ENCODE data around the gene PLCB3. TPM values are rescaled to one million over a fixed set of nuclear protein-coding genes. Genes with fewer than 3 reads are reported as not detected.

The PLCB3 gene
- total and polyA plus RNA-seq, 10 of the 15 experiments (the other 5 are each of a cell fraction or from before 2014, with no cell fraction given): 0.03 to 10.3 (median 3.3) TPM

DNA sequence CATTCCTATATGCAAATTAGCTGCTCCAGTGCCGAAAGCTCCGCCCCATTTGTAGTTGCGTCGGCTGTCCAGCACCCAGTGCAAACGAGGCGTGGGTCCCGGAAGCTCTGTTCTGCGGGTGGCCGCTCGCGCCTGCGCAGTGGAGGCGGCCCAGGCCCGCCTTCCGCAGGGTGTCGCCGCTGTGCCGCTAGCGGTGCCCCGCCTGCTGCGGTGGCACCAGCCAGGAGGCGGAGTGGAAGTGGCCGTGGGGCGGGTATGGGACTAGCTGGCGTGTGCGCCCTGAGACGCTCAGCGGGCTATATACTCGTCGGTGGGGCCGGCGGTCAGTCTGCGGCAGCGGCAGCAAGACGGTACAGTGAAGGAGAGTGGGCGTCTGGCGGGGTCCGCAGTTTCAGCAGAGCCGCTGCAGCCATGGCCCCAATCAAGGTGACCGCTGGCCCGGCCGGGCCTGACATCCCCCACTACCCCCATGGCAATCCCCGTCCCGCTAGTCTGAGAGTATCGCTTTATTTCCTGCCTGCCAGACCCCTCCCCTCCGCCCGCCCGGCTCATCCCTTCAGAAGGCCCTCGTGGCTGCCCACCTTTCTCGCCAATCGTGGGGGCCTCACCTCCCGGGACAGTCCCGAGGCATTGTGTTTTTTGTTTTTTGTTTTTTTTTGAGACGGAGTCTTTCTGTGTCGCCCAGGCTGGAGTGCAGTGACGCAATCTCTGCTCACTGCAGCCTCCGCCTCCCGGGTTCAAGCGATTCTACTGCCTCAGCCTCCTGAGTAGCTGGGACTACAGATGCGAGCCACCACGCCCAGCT, 66.8 kb downstream of the PLCB3 start, which contains the start of gene PRDX5 (continued):
- TF ChIP-seq SP1 (IDR thresholded peaks at IDR 0.05; ENCODE audit: low read depth, low read length): peak; percentile 43
- TF ChIP-seq SMAD5 (IDR thresholded peaks at IDR 0.05; ENCODE audit: low read depth): peak; percentile 48; the same call in 1 of the 2 replicates
- no peak for TF ChIP-seq PML (IDR thresholded peaks at IDR 0.05; ENCODE audit: low read length)
- TF ChIP-seq TARDBP (IDR thresholded peaks at IDR 0.05; ENCODE audit: borderline replicate concordance): no peak
- TF ChIP-seq HDAC6 (IDR thresholded peaks at IDR 0.05; ENCODE audit: unreplicated experiment): no peak
- peak; percentile 32 for TF ChIP-seq SMAD1 (IDR thresholded peaks at IDR 0.05; ENCODE audit: low read depth, partially characterized antibody)
- TF ChIP-seq RCOR1 (conservative IDR thresholded peaks at IDR 0.05; ENCODE audit: low read depth, low read length): no peak
- TF ChIP-seq, protein P1, sequence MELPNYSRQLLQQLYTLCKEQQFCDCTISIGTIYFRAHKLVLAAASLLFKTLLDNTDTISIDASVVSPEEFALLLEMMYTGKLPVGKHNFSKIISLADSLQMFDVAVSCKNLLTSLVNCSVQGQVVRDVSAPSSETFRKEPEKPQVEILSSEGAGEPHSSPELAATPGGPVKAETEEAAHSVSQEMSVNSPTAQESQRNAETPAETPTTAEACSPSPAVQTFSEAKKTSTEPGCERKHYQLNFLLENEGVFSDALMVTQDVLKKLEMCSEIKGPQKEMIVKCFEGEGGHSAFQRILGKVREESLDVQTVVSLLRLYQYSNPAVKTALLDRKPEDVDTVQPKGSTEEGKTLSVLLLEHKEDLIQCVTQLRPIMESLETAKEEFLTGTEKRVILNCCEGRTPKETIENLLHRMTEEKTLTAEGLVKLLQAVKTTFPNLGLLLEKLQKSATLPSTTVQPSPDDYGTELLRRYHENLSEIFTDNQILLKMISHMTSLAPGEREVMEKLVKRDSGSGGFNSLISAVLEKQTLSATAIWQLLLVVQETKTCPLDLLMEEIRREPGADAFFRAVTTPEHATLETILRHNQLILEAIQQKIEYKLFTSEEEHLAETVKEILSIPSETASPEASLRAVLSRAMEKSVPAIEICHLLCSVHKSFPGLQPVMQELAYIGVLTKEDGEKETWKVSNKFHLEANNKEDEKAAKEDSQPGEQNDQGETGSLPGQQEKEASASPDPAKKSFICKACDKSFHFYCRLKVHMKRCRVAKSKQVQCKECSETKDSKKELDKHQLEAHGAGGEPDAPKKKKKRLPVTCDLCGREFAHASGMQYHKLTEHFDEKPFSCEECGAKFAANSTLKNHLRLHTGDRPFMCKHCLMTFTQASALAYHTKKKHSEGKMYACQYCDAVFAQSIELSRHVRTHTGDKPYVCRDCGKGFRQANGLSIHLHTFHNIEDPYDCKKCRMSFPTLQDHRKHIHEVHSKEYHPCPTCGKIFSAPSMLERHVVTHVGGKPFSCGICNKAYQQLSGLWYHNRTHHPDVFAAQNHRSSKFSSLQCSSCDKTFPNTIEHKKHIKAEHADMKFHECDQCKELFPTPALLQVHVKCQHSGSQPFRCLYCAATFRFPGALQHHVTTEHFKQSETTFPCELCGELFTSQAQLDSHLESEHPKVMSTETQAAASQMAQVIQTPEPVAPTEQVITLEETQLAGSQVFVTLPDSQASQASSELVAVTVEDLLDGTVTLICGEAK (IDR thresholded peaks at IDR 0.05; ENCODE audit: borderline replicate concordance): no peak
- TF ChIP-seq JUNB (IDR thresholded peaks at IDR 0.05): no peak
- TF ChIP-seq ETV6 (conservative IDR thresholded peaks at IDR 0.05 in 1 of 2, IDR thresholded peaks at IDR 0.05 in 1 of 2; ENCODE audit: borderline replicate concordance in 1 of 2, low read depth in 1 of 2): no peak
- TF ChIP-seq SIX5 (IDR thresholded peaks at IDR 0.05; ENCODE audit: low read depth, low read length, severe bottlenecking): no peak
- TF ChIP-seq, protein P2, sequence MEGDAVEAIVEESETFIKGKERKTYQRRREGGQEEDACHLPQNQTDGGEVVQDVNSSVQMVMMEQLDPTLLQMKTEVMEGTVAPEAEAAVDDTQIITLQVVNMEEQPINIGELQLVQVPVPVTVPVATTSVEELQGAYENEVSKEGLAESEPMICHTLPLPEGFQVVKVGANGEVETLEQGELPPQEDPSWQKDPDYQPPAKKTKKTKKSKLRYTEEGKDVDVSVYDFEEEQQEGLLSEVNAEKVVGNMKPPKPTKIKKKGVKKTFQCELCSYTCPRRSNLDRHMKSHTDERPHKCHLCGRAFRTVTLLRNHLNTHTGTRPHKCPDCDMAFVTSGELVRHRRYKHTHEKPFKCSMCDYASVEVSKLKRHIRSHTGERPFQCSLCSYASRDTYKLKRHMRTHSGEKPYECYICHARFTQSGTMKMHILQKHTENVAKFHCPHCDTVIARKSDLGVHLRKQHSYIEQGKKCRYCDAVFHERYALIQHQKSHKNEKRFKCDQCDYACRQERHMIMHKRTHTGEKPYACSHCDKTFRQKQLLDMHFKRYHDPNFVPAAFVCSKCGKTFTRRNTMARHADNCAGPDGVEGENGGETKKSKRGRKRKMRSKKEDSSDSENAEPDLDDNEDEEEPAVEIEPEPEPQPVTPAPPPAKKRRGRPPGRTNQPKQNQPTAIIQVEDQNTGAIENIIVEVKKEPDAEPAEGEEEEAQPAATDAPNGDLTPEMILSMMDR (IDR thresholded peaks at IDR 0.05 in 2 of 3, conservative IDR thresholded peaks at IDR 0.05 in 1 of 3; ENCODE audit: control insufficient read depth in 2 of 3, extremely low read depth in 1 of 3, insufficient read depth in 1 of 3, low read depth in 3 of 3, low read length in 3 of 3): peak; percentile 41 to 91 (median 41); a peak in 5 of 6 replicates
- peak; percentile 47 for TF ChIP-seq SMC3 (IDR thresholded peaks at IDR 0.05; ENCODE audit: borderline replicate concordance, low read length)
- no peak for TF ChIP-seq CHD4 (IDR thresholded peaks at IDR 0.05)
- TF ChIP-seq RAD21 (IDR thresholded peaks at IDR 0.05; ENCODE audit: insufficient read depth, low read depth, low read length): peak; percentile 56; the same call in 1 of the 2 replicates
- no peak for TF ChIP-seq BRCA1 (IDR thresholded peaks at IDR 0.05; ENCODE audit: low read depth, low read length)
- TF ChIP-seq, protein P3, sequence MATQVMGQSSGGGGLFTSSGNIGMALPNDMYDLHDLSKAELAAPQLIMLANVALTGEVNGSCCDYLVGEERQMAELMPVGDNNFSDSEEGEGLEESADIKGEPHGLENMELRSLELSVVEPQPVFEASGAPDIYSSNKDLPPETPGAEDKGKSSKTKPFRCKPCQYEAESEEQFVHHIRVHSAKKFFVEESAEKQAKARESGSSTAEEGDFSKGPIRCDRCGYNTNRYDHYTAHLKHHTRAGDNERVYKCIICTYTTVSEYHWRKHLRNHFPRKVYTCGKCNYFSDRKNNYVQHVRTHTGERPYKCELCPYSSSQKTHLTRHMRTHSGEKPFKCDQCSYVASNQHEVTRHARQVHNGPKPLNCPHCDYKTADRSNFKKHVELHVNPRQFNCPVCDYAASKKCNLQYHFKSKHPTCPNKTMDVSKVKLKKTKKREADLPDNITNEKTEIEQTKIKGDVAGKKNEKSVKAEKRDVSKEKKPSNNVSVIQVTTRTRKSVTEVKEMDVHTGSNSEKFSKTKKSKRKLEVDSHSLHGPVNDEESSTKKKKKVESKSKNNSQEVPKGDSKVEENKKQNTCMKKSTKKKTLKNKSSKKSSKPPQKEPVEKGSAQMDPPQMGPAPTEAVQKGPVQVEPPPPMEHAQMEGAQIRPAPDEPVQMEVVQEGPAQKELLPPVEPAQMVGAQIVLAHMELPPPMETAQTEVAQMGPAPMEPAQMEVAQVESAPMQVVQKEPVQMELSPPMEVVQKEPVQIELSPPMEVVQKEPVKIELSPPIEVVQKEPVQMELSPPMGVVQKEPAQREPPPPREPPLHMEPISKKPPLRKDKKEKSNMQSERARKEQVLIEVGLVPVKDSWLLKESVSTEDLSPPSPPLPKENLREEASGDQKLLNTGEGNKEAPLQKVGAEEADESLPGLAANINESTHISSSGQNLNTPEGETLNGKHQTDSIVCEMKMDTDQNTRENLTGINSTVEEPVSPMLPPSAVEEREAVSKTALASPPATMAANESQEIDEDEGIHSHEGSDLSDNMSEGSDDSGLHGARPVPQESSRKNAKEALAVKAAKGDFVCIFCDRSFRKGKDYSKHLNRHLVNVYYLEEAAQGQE (IDR thresholded peaks at IDR 0.05; ENCODE audit: low read depth, low read length): no peak
- peak; percentile 4 for TF ChIP-seq SMARCA5 (IDR thresholded peaks at IDR 0.05)
- TF ChIP-seq EZH2 (IDR thresholded peaks at IDR 0.05; ENCODE audit: borderline replicate concordance, control insufficient read depth, low read depth, low read length): no peak
- no peak; the same call in 1 of the 2 replicates for TF ChIP-seq IRF4 (IDR thresholded peaks at IDR 0.05; ENCODE audit: low read depth, low read length)
- no peak for TF ChIP-seq CBFB (IDR thresholded peaks at IDR 0.05; ENCODE audit: low read depth)
- TF ChIP-seq DPF2 (IDR thresholded peaks at IDR 0.05): peak; percentile 77; the same call in 1 of the 2 replicates
